Measurements from ENCODE around the gene TMEM213. TPM values are rescaled to one million over a fixed set of nuclear protein-coding genes. Genes with fewer than 3 reads are reported as not detected.

Gene TMEM213
- total RNA-seq, 1 experiment from 2014 or later, result not detected

DNA sequence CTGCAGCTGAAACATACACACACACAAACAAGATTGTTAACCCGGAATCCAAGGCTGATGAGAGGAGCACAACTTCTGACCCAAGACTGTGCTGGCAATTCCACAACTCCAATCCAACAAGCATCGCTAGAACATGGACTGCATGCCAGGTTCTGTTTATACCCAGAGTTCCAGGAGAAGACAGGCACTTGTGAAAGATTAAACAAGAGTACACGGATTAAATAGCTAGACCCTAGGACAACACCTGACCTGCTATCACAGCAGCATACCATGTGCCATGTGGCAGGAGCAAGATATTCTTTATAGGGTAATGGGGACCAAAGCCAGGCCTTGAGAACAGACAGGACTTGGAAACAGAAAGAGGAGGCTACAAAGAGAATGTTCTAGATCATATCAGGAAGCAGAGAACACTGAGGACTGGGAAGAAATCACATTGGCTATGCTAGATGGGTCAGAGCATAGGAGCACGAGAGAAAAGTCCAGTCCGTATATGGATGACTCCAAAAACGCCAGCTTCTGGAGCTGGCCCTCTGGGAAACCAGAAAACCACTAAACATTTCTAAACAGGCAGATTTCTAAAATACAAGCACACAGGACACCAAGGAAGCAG is 83.9 kb downstream of the TMEM213 start:
- in situ Hi-C loops (cut with HindIII; ENCODE audit: low pct_unique_long_range_greater_than_20kb, low sequenced_read_pairs), result no loop called here
- ATAC-seq (no peak), DNase-seq (ENCODE audit: low read depth, low spot score) (no peak)
- no peak overlapping the region for H3K4me3 ChIP-seq (ENCODE audit: low read depth in 2 of 2, low read length in 2 of 2)
- TF ChIP-seq REST (IDR thresholded peaks at IDR 0.05; ENCODE audit: insufficient read depth in 1 of 2, low read depth in 2 of 2, low read length in 1 of 2) (no peak), POLR2AphosphoS5 (IDR thresholded peaks at IDR 0.05; ENCODE audit: low read depth, low read length) (no peak), TCF7L2 (IDR thresholded peaks at IDR 0.05; ENCODE audit: low read depth, low read length) (no peak), SIN3A (IDR thresholded peaks at IDR 0.05; ENCODE audit: borderline replicate concordance, insufficient read depth, low read depth, low read length) (no peak)
- TF ChIP-seq, protein P1, sequence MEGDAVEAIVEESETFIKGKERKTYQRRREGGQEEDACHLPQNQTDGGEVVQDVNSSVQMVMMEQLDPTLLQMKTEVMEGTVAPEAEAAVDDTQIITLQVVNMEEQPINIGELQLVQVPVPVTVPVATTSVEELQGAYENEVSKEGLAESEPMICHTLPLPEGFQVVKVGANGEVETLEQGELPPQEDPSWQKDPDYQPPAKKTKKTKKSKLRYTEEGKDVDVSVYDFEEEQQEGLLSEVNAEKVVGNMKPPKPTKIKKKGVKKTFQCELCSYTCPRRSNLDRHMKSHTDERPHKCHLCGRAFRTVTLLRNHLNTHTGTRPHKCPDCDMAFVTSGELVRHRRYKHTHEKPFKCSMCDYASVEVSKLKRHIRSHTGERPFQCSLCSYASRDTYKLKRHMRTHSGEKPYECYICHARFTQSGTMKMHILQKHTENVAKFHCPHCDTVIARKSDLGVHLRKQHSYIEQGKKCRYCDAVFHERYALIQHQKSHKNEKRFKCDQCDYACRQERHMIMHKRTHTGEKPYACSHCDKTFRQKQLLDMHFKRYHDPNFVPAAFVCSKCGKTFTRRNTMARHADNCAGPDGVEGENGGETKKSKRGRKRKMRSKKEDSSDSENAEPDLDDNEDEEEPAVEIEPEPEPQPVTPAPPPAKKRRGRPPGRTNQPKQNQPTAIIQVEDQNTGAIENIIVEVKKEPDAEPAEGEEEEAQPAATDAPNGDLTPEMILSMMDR (IDR thresholded peaks at IDR 0.05), result no peak
- POLR2A ChIA-PET, result no interaction called here
- H3K36me3 ChIP-seq (ENCODE audit: control insufficient read depth, insufficient read depth, low read length), result no peaks in the 10 kb centered on the region
- H3K9me3 ChIP-seq (ENCODE audit: control insufficient read depth, insufficient read depth, low read depth, low read length), result no peaks in the 10 kb centered on the region
- CTCF ChIA-PET, result interaction anchor here (0.6 kb wide), 1 partner anchor 24 kb away, joined by 4 read pairs; no protein-coding TSS in a partner anchor
- BruUV-seq (replicated peaks), result no TSS peak
- intact Hi-C loops (cut with micrococcal nuclease; ENCODE audit: unreplicated experiment), result loop anchor here (10.0 kb wide), 2 partner anchors 103 to 133 kb away; partner anchors contain the start of gene KIAA1549
- H3K27ac ChIP-seq (ENCODE audit: low read length), result no peak overlapping the region
- no peaks in the 10 kb centered on the region for H3K27me3 ChIP-seq (ENCODE audit: control insufficient read depth, insufficient read depth, low read length)
- H3K4me1 ChIP-seq (ENCODE audit: control insufficient read depth, insufficient read depth, low read length), result no peaks in the 10 kb centered on the region

DNA sequence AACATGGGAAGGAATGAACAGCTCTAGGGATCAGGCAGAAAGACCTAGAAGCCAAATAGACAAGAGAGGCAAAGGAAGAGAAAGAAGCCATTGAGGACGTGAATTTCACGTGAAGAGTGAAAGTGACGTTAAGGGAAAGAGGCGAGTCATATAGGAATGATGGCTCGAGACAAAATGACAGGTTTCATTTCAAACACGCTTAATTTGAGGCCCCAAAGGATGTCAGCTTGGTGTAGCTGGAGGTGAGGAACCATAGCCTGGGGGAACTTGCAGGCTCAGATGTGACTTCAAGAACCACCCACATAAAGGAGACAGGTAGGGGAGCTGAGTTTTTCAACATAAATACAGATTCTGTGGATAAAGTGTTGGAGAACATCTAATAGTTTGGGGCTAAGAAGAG is 84.5 kb downstream of the TMEM213 start:
- ChIA-PET CTCF (interaction anchor here (0.6 kb wide), 1 partner anchor 23 kb away, joined by 4 read pairs; no protein-coding TSS in a partner anchor), POLR2A (no interaction called here)
- Histone ChIP-seq H3K27me3 (ENCODE audit: control insufficient read depth, insufficient read depth, low read length) (no peaks in the 10 kb centered on the region), H3K4me3 (ENCODE audit: low read depth in 2 of 2, low read length in 2 of 2) (no peak overlapping the region), H3K4me1 (ENCODE audit: control insufficient read depth, insufficient read depth, low read length) (peaks cover 1% of the 10 kb centered on the region; the same call in 1 of the 2 replicates), H3K27ac (ENCODE audit: low read length) (no peak overlapping the region), H3K9me3 (ENCODE audit: control insufficient read depth, insufficient read depth, low read depth, low read length) (no peaks in the 10 kb centered on the region), H3K36me3 (ENCODE audit: control insufficient read depth, insufficient read depth, low read length) (no peaks in the 10 kb centered on the region)
- no peak for TF ChIP-seq POLR2AphosphoS5 (IDR thresholded peaks at IDR 0.05; ENCODE audit: low read depth, low read length)
- in situ Hi-C loops (cut with HindIII; ENCODE audit: low pct_unique_long_range_greater_than_20kb, low sequenced_read_pairs), result no loop called here
- BruUV-seq (replicated peaks), result no TSS peak
- DNase-seq (ENCODE audit: low read depth, low spot score) (no peak), ATAC-seq (no peak)
- intact Hi-C loops (cut with micrococcal nuclease; ENCODE audit: unreplicated experiment), result loop anchor here (10.0 kb wide), 2 partner anchors 103 to 133 kb away; partner anchors contain the start of gene KIAA1549
